OCI-LY1 (cell line): ENCODE results near the gene SPIN1.

ENCODE experiments used
- H2AFZ ChIP-seq: fragments of 200-600 bp; sonication (generic), shearing (Covaris generic); 2 replicates; pipeline ENCODE4 v1.6.0; 2014; ENCODE audit warnings: antibody characterized with exemption, mild to moderate bottlenecking, low read length
- H3F3A ChIP-seq: fragments of 200-600 bp; sonication (generic), shearing (Covaris generic); 2 replicates; pipeline ENCODE4 v1.6.0; 2014; ENCODE audit warnings: mild to moderate bottlenecking, antibody characterized with exemption, low read length, moderate library complexity; ENCODE audit not compliant: insufficient read depth
- H3K27ac ChIP-seq: fragments of 200-600 bp; sonication (generic); 2 replicates; pipeline ENCODE4 v1.5.1; 2014; ENCODE audit warnings: low read length, mixed run types, mild to moderate bottlenecking, low read depth; ENCODE audit not compliant: poor library complexity, severe bottlenecking
- H3K27me3 ChIP-seq: fragments of 200-600 bp; sonication (generic); 2 replicates; pipeline ENCODE4 v1.6.0; 2014; ENCODE audit warnings: antibody characterized with exemption, mild to moderate bottlenecking, low read length, moderate library complexity; ENCODE audit not compliant: insufficient read depth
- H3K36me3 ChIP-seq: fragments of 200-600 bp; sonication (generic); 2 replicates; pipeline ENCODE4 v1.6.1; 2014; ENCODE audit warnings: mild to moderate bottlenecking, antibody characterized with exemption, low read length, moderate library complexity, mixed read lengths; ENCODE audit not compliant: insufficient read depth
- H3K4me1 ChIP-seq: fragments of 200-600 bp; sonication (generic); 2 replicates; pipeline ENCODE4 v1.5.1; 2014; ENCODE audit warnings: mild to moderate bottlenecking, low read length, moderate library complexity; ENCODE audit not compliant: insufficient read depth, severe bottlenecking
- H3K4me2 ChIP-seq: fragments of 200-600 bp; sonication (generic), shearing (Covaris generic); 2 replicates; pipeline ENCODE4 v1.6.1; 2014; ENCODE audit warnings: low read length
- H3K4me3 ChIP-seq: fragments of 200-600 bp; sonication (generic); 2 replicates; pipeline ENCODE4 v1.5.1; 2014; ENCODE audit warnings: low read length, low read depth, mild to moderate bottlenecking, mixed read lengths; ENCODE audit not compliant: poor library complexity, severe bottlenecking
- H3K79me2 ChIP-seq: fragments of 200-600 bp; shearing (Covaris generic); 2 replicates; pipeline ENCODE4 v1.6.1; 2016; ENCODE audit warnings: mixed run types, low read length, mixed read lengths; ENCODE audit not compliant: insufficient read depth
- H3K9ac ChIP-seq: fragments of 200-600 bp; sonication (generic), shearing (Covaris generic); 2 replicates; pipeline ENCODE4 v1.6.1; 2014; ENCODE audit warnings: mild to moderate bottlenecking, low read length, mixed read lengths
- H3K9me2 ChIP-seq: fragments of 200-600 bp; sonication (generic), shearing (Covaris generic); 2 replicates; pipeline ENCODE4 v1.6.1; 2014; ENCODE audit warnings: low read depth, mild to moderate bottlenecking, low read length, mixed read lengths
- H3K9me3 ChIP-seq: fragments of 200-600 bp; shearing (Covaris generic); 2 replicates; pipeline ENCODE4 v1.6.1; 2014; ENCODE audit warnings: low read length, mixed read lengths
- H4K20me1 ChIP-seq: fragments of 200-600 bp; sonication (generic), shearing (Covaris generic); 2 replicates; pipeline ENCODE4 v1.6.0; 2016; ENCODE audit warnings: mild to moderate bottlenecking, low read length; ENCODE audit not compliant: insufficient read depth
- EZH2 ChIP-seq: fragments of 200-600 bp; sonication (generic), shearing (Covaris generic); IDR thresholded peaks from 2 replicates; pipeline ENCODE4 v1.8.0; 2017; ENCODE audit warnings: borderline replicate concordance, mixed run types, mild to moderate bottlenecking, antibody characterized with exemption, low read length, moderate library complexity, mixed read lengths
- TF ChIP-seq, protein P1 (sequence below): fragments of 200-600 bp; sonication (generic), shearing (Covaris generic); IDR thresholded peaks from 2 replicates; pipeline ENCODE4 v1.5.1; 2017; ENCODE audit warnings: mild to moderate bottlenecking, antibody characterized with exemption, low read length, moderate library complexity, mixed read lengths

The SPIN1 gene

DNA sequence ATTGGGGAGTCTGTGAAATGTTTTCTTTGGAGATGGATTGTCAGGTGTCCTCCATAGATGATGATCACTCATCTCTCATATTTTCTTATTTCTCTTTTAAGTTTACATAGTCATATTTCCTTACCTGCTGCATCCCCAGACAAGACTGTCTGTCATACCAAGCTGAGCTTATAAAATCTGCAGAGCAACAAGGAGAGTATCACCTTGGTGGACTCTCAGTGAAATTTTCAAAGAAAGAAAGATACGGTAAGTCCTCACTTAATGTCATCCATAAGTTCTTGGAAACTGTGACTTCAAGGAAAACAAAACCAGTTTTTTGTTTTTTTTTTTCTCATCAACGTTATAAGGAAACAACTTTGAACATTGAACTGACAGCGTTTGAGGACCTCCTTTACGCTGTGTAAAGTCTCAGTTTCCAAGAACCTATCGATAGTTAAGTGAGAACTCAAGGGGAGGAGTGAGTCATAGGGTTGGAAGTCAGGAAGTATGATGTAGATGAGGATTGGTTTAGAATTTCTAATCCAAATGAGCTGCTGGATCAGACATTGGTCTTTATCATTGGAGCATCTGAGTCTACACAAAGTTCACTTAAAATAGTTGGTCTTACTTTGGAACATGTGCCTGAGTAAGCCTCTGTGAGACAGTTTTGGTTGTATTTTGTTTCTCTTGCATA, 45.5 kb downstream of the SPIN1 start:
- H3F3A ChIP-seq, result no peaks in the 10 kb centered on the region
- no peaks in the 10 kb centered on the region for H3K79me2 ChIP-seq
- no peak overlapping the region for H3K27ac ChIP-seq
- no peaks in the 10 kb centered on the region for H3K27me3 ChIP-seq
- TF ChIP-seq, protein P1, sequence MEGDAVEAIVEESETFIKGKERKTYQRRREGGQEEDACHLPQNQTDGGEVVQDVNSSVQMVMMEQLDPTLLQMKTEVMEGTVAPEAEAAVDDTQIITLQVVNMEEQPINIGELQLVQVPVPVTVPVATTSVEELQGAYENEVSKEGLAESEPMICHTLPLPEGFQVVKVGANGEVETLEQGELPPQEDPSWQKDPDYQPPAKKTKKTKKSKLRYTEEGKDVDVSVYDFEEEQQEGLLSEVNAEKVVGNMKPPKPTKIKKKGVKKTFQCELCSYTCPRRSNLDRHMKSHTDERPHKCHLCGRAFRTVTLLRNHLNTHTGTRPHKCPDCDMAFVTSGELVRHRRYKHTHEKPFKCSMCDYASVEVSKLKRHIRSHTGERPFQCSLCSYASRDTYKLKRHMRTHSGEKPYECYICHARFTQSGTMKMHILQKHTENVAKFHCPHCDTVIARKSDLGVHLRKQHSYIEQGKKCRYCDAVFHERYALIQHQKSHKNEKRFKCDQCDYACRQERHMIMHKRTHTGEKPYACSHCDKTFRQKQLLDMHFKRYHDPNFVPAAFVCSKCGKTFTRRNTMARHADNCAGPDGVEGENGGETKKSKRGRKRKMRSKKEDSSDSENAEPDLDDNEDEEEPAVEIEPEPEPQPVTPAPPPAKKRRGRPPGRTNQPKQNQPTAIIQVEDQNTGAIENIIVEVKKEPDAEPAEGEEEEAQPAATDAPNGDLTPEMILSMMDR, result no peak
- TF ChIP-seq EZH2, result no peak
- H3K36me3 ChIP-seq, result peaks cover 30% of the 10 kb centered on the region; the same call in 1 of the 2 replicates
- H3K4me1 ChIP-seq, result no peaks in the 10 kb centered on the region
- H3K9me3 ChIP-seq, result no peaks in the 10 kb centered on the region
- H3K4me2 ChIP-seq, result no peak overlapping the region
- no peak overlapping the region for H2AFZ ChIP-seq
- no peak overlapping the region for H3K9ac ChIP-seq
- H3K9me2 ChIP-seq, result no peaks in the 10 kb centered on the region
- no peak overlapping the region for H3K4me3 ChIP-seq
- no peaks in the 10 kb centered on the region for H4K20me1 ChIP-seq

DNA sequence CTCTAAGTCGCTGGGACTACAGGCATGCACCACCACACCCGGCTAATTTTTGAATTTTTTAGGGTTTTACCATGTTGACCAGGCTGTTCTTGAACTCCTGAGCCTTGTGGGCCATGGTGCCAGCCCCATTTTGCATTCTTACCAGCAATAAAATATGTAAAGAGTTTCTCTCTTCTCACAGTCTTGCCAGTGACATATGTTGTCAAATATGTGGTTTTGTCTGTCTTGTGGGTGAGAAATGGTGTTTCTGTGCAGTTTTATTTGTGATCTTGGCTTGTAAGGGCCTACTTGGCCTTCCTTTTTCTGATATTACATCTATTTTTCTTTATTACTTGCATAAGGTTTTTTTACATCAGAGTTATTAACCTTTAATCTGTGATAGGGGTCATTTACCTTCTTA, 47.1 kb downstream of the SPIN1 start:
- Histone ChIP-seq H3K36me3 (peaks cover 23% of the 10 kb centered on the region; the same call in 1 of the 2 replicates), H4K20me1 (no peaks in the 10 kb centered on the region), H3F3A (no peaks in the 10 kb centered on the region), H3K9me3 (no peaks in the 10 kb centered on the region), H3K4me3 (no peak overlapping the region), H3K4me1 (no peaks in the 10 kb centered on the region), H2AFZ (no peak overlapping the region), H3K4me2 (no peak overlapping the region), H3K79me2 (no peaks in the 10 kb centered on the region), H3K27ac (no peak overlapping the region), H3K9ac (no peak overlapping the region), H3K27me3 (no peaks in the 10 kb centered on the region), H3K9me2 (no peaks in the 10 kb centered on the region)
- TF ChIP-seq, protein P1, result no peak
- no peak for TF ChIP-seq EZH2

DNA sequence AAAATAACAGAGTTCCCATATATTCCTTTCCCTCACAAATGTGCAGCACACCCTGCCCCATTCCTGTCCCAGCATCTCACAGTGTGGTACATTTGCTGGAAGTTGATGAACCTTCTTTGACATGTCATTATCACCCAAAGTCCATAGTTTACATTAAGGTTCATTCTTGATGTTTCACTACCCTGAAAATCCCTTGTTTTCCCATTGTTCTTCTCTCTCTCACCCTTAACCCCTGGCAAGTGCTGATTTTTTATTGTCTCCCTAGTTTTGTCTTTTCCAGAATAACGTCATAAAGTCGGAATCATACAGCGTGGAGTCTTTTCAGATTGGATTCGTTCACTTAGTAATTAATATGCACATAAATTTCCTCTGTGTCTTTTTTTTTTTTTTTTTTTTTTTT, 48.1 kb downstream of the SPIN1 start:
- Histone ChIP-seq H3F3A (no peaks in the 10 kb centered on the region), H3K9me2 (no peaks in the 10 kb centered on the region), H3K4me3 (no peak overlapping the region), H3K27ac (no peak overlapping the region), H3K4me2 (no peak overlapping the region), H2AFZ (no peak overlapping the region), H3K79me2 (no peaks in the 10 kb centered on the region), H3K4me1 (no peaks in the 10 kb centered on the region), H3K36me3 (peaks cover 29% of the 10 kb centered on the region; the same call in 1 of the 2 replicates), H3K9me3 (no peaks in the 10 kb centered on the region), H3K27me3 (no peaks in the 10 kb centered on the region), H4K20me1 (no peaks in the 10 kb centered on the region), H3K9ac (no peak overlapping the region)
- TF ChIP-seq EZH2, result no peak
- TF ChIP-seq, protein P1, result no peak
